ENCODE data around the gene CNOT4.
A peak's percentile ranks its signal among the peaks of the same experiment; 100 is the strongest.
"Not testable (repeated sequence)": the region's sequence is repeated elsewhere in the genome, so short reads cannot be mapped to it uniquely, and the experiment has no call there.

CNOT4 gene

DNA sequence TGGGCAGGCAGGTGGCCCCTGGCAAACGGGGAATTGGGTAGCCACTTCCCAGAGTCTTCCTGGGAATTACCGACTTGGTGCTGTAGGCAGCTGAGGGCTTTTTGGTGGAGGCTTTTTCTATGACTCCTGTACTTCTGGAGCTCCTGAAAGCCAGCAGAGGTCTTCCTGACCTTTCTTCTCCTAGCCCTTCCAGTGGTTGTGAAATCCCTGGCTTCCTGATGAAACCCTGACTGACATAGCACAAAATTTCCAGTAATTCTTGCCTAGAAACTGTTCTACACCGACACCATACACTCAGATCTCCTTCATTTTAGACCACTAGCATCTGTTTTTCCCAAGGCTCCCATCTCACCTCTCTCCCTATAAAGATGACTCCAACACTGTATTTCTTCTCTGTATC is 156.1 kb downstream of the CNOT4 start:
- no peak for DNase-seq

DNA sequence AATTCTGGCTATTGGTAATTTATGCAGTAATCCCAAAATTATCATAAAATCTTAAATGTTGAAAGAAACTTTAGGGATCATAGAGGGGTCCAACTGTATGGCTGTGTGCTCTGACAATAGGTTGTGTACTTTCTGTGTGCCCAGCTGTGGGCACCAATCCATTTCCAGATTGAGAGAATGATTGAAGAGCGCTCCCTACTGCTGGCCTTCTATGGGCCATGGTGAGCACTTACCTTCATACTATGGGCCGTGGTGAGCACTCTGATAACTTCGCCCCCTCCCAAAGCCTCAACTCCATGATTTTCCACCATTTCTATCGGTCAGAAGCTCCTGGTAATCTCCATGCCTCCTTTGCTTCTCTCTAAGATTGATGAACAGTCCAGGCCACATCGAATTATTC is 157.6 kb downstream of the CNOT4 start:
- no peak for DNase-seq

DNA sequence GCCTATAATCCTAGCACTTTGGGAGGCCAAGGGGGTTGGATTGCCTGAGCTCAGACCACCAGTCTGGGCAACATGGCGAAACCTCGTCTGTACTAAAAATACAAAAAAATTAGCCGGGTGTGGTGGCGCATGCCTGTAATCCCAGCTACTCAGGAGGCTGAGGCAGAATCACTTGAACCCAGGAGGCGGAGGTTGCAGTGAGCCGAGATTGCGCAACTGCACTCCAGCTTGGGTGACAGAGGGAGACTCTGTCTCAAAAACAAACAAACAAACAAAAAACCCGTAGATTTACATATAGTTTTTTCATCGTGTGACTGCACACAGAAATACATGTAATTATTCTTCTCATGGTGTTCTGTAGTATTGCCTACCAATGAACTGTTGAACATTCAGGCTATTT is 158.8 kb downstream of the CNOT4 start:
- not testable (repeated sequence) for DNase-seq

DNA sequence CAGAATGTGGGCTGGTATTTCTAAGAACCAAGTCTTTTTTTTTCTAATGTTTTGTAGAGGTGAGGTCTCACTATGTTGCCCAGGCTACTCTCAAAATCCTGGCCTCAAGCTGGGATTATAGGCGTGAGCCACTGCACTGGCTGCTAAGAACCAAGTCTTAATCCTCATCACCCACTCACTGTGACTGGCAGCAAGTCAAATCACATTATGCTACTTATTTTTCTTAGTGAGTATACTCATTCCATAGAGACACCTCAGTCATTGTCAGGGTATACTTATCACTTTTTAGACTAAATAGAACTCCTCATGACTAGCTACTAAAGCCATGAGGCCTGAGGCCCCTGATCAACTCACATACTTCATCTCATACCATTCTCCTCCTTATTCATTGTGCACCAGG is 160.2 kb downstream of the CNOT4 start:
- DNase-seq: no peak

DNA sequence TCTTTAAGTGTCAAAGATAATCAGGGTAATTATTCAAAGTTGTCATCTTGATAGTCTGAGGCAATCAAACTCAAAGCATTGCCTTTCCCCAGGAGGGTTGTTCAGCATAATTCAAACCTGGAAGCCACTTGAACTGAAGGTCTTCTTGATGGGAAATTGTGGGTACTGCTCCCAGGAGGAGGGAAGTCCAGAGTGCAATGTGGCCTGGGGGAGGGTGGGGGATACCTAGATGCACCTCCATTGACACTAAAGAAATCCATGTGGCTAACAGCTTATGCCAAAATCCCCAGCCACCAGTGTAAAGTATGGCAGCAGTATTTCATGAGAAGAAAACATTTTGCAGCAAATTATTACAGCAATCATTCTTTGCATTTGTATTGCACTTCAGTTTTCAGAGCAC is 161.4 kb downstream of the CNOT4 start:
- no peak for DNase-seq

DNA sequence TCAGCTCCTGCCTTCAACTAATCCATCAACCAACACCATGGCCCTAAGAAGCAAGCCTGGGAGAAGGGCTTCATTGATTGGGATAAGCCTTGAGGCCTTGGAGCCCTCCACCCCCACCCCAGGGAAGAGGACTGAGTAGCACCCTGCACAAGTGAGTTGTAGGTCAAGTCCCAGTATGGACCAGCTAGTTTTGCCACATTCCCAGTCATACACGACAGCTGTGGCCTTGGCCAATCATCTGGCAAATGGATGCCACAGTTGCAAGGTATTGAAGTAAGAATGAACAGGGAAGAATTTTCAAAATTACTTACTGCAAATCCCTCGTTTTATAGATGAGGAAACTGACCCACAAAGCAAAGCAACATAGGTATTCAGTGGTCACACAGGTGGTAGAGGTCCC is 166.5 kb downstream of the CNOT4 start:
- DNase-seq: no peak

DNA sequence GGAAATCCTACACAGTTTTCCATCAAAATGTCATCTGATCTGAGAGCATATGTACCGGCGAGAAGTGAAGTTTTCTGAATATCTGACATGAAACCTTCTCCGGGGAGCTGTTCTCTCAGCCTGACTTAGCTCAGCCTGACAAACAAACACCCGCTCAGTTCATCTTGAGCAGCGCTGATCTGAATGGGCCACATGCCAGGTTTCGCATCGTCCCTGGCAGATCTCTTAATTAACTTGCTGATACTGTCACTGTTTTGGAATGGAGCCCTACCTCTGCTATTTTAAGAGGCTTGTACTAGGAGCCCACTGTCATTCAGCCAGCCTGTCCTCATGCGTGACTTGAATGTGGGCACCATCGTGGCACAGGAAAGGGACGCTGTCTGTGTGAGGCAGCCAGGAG is 167.0 kb downstream of the CNOT4 start:
- peak; percentile 95 for DNase-seq

DNA sequence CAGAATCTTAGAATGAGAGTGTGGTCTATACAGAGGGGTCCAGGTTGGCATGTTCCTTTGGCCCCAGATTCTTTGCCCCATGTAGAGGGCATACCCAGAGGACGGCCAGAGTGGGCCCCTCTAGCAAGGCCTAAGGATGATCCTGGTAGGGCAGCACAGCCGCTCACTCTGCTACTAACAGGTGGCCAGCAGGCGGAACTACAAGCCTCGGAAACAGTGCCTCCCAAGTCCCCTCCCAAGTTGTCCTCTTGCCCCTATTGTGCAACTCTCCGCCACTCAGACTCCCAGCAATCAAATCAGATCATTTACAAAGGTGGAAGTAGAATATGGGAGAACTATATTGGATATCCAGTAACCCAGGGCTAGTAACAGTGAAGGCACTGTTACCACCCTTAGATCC is 168.9 kb downstream of the CNOT4 start:
- DNase-seq: no peak

DNA sequence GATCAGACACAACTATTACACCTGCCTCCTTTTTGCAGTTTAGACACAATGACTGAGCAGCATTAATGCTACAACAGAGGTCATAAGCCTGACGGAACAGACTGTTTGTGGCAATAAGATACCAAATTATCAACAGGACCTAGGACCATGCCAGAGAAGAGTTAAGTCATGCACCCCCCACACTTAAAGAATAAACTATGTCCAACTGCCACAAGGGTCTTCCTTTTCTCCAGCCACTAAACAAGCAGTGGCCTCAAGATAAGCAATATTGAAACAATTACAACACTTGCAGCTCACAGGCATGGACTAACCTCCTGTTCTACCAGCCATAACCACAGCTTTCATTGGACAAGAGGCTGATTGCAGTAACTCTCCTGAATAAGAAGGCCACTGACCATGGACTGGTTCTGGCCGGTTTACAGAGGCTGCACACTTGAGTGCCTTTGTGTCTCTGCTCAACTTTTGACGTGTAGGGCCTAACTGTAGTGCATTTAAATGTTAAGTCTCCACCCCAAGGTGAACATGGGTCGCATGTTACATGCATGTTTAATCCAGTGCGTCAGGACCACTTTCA is 171.8 kb downstream of the CNOT4 start:
- no peak for DNase-seq

DNA sequence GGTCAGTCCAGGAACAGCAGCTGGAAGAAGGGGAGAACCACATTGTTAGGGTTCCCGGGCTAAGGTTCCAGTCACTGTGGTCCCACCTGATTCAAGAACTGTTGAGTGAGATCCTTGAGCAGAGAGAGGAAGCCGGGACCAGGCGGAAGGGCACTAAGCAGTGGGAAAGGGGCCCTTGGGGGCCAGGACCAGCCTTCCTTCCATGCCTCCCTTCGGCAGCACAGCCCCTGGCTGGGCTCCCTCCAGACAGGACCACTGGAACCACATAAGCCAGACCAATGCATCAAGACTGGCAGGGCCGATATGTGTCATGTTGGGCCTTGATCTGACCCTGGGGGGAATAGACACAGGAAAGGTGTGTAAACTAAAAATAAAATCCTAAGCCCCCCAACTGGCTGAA is 172.4 kb downstream of the CNOT4 start:
- DNase-seq: no peak

DNA sequence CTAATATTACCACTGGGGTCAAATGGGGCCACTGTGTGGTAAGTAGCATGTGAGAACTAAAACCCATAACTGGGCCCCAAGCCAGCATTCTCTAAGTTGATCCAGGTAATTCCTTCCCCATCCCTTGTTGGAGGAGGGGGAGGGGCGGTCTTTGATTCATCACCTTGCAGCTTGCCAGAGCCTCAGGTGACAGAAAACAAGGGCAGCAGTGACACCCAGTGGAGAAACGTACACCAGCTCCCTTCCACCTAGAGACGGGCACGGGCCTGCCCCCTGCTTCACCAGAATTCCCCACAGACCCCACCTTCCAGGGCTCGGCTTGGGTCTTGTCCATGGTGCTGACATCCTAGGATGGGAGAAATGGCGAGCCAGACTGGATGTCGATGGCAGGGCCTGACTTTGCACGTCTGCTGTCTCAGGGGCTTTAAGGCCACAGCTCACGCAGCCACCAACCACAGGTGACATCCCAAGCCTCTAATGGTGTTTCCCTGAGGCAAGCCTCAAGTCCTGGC is 174.2 kb downstream of the CNOT4 start:
- peak; percentile 90 for DNase-seq

DNA sequence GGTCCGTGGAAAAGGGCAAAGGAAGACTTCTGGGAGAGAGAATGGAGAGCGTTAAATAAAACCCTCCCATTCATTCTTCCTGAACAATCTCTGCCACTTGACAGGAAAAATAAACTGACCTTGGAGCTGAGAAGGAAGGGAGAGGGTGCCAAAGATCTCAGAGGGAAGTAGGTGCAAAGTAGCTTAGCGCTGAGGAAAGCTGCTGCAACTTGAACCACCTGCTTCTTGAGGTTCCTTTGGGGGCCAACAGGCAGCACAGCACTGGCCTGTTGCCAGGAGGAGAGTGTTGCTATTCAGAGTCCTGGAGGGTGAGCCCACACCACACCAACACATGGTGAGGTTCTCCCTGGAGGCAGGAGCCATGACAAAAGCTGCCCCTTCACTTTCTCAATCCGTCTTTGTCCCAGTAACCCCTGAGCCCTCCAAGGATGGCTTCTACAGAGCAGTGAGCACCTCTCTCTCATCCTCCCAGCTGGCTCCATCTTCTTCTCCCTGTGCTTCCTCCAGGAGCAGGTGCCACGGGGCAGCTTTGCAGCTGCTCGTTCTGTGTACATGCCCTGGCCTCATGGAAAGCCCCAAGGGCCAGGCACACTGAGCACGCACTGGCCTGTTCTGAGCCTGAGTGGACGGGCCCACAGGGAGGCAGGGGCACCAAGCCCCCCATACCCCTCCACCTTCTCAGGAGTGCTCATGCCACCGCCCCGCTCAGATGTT is 174.9 kb downstream of the CNOT4 start:
- DNase-seq: peak; percentile 75

DNA sequence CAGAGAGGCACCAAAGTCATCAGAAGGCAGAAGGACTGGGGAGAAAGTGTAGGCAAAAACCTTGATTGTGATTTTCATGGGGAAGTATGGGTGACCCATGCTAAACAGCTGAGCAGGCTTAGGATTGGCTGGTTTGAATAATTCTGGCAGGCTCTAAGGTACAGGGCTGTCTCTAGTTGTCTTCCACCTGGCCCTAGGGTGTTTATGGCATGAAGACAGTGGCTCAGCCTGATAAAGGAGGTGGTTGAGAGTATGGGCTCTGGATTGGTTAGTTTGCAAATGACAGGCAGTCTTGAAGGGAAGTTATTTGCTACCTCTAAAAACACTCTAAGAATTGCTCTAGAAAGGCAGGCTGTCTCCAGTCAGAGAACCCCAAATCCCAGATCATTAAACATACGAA is 176.0 kb downstream of the CNOT4 start:
- peak; percentile 19 for DNase-seq

DNA sequence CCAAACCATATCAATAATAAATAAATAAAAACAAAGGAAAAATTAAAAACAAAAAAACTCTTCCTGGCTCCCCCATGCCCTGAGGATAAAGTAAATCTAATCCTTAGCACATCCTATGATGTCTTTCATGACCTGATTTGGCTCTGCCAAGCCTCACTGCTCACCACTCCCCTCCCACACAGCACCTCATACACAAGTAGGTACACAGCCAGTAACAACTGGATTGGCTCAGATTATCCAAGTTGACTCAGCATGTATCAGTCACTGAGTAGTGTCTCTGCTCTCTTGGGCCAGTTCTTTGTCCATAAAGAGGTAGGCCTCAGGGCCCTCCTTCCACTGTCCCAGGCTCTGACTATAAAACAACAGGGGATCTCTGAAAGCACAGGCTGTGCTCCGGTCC is 176.7 kb downstream of the CNOT4 start:
- DNase-seq: no peak

DNA sequence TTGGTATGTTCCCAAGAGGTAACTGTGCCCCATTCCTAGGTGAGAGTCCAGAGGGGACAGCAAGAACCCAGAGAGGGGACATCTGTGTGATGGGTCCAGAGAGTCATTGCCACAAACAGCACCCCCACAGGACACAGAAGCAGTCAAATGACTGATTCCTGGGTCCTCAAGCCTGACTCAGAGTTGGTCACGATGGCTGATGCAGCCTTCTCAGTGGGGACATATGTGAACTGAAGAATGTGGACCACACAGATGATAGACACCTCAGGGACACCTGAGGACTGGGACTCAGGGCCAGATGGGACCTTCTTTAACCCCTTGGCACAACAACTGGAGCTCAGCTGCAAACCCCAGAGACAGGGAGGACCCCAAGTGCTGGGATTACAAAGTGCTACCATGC is 179.8 kb downstream of the CNOT4 start:
- no peak for DNase-seq

DNA sequence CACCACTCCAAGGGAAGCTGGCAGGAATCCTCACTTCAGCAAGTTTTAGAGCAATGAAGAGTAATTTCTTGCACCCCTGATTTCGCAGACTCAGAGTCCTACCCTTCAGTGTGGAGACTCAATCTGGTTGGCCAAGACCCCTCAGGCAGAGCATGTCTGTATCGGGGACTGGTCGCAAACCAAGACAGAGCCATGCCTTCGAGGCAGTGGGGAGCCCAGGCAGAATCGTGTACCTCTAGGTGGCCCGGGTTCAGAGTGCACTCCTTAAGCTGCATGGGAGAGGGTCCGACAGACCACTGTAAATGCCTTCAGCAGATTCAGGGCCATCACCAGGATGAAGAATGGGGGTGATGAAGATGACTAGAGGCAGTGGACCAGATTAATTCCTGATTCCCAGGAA is 181.4 kb downstream of the CNOT4 start:
- DNase-seq: no peak

DNA sequence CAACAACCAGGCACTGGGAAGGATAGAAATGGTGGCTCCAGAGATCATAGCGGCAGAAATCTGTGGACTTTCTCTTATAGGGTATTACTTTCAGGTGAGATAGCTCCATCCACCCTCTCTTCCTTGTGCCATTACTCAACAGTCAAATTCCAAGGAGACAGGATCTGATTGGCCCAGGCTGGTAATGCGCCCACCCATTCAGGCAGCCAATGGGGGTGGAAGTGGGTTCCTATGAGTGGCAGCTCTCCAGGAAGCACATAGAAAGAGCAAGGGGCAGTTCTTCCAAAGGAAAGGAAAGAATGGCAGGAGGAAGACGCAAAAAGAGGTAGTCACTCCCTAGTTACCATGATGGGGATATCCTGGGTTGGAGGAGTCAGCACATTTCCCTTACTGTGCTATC is 181.8 kb downstream of the CNOT4 start:
- no peak for DNase-seq

DNA sequence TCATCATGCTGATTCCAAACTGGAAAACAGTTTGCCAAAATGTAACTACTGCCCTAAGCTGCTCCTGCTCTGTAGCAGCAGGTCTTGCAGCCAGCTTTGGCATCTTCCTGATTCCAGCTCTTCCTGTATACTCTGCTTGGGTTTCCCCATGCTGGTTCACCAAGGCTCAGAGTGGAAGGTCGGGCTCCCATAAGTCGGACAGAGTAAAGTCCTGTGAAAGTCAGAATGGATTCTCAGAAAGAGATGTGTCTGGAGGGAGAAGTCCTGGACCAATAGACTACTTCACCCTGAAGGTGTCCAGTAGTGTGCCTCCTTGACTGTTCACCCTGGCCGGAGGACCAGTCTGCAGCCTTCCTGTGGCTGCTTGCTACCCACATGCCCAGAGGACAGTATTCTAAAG is 182.4 kb downstream of the CNOT4 start:
- DNase-seq: no peak

DNA sequence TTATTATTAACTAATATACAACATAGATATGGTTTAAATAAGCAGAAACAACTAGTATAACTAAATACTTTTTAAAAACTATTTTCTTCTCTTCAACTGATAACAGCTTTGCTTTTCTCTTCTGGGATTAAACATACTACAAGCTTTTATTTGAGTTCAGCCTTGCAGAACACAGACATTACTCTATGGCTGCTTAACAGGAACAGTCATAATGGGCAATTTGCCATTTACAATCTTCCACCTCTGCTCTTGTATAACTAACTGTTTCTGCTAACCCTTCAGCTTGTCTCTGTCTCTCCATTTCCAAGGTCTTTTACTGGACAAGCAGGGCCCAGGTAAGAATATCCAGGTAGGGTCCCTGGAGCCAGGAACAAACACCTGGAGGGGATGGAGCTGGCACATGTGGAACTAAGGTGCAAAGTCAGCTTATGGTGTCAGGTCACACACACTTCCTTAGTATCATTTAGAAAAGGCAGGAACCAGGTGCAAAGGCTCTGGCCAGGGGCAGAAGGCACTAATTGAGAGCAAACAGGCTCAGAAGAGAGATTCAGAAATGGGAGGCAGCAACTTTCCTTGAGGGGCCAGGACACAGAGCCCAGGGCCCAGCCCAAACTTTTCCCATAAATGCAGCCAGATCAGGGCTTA is 183.1 kb downstream of the CNOT4 start:
- peak; percentile 33 for DNase-seq

DNA sequence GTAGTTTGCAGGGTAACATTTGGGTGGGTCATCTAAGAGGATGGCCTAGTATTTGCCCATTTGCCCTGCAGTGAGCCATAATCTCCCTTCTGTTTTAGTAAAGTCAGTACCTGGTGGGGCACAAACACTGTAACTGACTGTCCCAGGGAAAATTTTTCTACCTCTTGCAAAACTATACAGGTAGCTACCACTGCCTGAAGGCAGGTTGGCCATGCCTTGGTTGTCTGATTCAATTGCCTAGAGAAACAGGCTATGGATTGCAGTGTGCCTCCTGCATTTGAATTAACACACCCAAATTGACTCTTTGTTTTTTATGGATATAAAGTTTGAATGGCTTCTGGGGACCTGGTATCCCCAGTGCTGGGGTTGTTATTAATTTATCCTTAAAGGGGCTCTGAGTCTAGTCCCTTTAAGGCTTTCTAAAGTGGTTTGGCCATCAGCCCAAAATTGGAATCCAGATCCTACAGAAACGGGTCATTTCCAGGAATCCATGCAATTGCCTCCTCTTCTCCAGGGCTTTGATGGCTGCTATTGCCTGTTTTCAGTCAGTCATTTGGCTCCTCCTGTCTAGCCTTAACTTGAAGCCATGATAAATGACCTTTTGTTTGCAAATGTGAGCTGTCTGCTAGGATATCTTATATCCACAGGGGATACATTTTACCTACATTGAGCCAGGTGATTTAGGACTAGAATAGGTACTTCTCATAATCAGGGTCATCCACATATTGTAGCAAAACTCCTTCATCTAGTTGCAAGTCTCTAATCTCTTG is 187.1 kb downstream of the CNOT4 start:
- DNase-seq: no peak

DNA sequence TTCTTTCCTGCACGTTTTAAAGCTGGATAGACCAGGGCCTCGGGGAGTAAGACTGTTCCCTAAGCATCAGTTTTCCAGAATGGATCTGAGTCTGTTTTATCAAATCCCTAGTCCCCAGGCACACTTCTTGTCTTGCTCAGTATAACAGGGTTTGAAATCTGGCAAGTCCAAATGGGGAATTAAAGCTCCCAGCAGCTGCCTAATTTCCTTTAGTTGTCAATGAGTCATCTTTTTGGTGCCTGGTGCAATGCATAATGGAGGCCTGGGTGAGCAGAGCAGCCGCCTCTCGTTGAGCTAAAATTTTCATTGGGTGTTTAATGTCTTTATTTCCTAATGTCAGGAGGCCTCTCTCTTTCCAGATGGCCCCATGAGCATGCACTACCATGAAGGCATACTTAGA is 188.3 kb downstream of the CNOT4 start:
- DNase-seq: no peak

DNA sequence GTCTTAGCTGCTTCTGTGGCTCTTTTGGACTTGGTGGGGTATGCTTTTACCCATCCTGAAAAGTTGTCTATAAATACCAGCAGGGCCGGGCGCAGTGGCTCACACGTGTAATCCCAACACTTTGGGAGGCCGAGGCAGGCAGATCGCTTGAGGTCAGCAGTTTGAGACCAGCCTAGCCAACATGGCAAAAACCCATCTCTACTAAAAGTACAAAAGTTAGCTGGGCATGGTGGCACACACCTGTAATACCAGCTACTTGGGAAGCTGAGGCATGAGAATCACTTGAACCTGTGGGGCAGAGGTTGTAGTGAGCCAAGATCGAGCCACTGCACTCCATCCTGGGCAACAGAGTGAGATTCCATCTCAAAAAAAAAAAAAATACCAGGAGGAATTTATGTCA is 188.9 kb downstream of the CNOT4 start:
- not testable (repeated sequence) for DNase-seq

DNA sequence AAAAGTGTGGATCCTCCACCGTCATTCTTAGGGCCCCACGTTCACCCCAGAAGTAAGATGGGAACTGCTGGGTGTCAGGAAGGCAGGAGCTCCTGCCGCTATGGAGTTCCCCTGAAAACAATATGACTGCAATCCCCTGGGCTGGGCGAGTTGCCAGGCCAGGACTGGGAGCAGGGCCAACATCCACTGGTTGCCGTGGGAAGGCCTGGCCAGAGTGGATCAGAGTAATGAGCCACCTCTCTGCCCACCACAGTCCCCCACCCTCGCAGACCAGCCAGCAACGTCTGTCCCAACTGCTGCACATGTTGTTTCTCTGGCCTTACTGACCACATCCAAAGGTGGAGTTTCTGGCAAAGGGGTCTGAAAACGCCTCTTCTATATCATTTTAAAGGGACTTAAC is 189.6 kb downstream of the CNOT4 start:
- peak; percentile 52 for DNase-seq

All from RPMI8226 (cell line).